HG03354 (cell line): Measurements from ENCODE around the gene CD3D.

Source experiments
- ATAC-seq: cut with Tn5 transposase; IDR thresholded peaks from one replicate; pipeline ENCODE4 v1.9.1; 2021; ENCODE audit warnings: mild to moderate bottlenecking; ENCODE audit not compliant: unreplicated experiment, poor library complexity, severe bottlenecking

CD3D gene

DNA sequence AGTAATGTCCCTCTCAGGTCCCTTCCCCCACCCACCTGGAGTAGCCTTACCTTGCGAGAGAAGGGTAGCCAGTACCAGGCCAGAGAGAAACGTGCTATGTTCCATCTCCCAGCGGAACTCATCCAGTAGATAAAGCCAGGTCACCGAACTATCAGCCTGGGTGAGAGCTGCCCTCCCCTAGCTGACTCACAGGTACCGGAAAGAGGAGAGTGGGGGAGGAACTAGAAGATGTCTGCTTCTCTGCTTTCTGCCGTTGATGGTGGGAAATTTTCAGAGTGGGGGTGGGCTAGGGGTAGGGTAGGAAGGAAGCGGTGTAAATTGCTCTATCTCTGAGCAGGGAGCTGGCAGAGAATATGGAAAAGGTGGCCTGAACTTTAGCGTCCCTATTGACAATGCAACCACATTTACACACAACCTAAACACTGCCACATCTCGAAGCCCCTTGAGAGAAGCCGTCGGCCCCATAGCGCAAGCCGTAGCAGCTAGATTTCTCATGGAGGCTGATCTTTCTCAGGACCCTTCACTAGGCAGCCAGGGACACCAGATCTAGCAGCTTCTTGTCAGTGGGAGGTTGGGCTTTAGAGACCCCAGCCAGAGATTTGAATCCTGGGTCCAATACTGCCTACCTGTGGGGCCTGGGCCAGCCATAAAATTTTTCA is at the start of gene CD3D:
CD3D (minus strand) TSS at position 203 of the 659 bp plus-strand sequence; CDS start at position 105, 98 bp downstream.
- ATAC-seq = no peak

- ATAC-seq = no peak
These were observed 41.2 kb upstream of the CD3D start for GRCh38 chr11:118383657-118384056.

GRCh38 chr11:118382954-118383353 is 40.4 kb upstream of the CD3D start:
- no peak for ATAC-seq

DNA sequence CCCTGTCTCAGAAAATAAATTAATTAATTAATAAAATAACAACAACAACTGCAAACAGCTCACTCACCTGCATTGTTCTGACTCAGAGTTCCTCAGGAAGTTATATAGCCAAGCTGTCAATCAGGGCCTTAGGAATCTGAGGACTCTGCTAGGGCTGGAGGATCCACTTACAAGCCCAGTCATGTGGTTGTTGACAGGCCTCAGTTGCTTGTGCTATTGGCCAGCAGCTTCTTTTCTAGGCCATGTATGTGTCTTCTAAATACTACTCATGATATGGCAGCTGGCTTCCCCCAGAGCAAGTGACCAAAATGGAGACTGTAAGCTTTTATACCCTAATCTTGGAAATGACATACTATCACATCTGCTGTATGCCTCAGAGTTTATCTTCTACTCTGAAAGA is 38.1 kb upstream of the CD3D start:
- ATAC-seq = no peak

DNA sequence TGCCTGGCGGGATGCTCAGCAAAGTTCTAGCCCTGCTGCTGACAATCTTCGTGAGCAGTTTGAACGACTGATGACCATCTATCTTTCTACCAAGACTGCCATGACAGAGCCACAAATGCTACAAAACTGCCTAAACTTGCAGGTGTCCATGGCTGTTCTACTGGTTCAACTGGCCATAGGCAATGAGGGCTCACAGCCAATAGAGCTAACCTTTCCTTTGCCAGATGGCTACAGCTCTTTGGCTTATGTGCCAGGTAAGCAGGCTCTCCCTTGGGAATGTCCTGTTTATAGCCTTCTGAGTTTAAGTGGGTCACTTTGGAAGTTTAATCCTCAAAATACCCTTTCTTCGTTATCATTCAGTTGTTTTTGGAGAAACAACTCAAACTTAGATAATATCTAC is 37.0 kb upstream of the CD3D start:
- no peak for ATAC-seq

DNA sequence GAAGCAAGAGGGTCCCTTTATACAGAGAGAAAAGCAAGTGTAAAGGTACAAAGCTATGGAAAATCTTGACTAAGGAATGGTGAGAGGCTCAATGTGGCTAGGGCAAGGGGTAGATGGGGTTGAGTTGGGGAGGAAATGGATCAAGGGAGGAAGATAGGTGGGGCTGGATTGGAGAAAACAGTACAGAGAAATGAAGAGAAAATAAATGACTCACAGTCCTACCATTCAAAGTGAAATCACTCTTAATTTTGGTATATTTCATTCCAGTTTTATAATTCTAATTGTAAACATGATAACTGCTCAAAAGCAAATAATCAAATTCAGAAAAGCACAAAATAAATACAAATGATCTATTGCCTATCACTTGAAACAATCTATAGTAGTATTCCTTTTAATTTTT is 33.5 kb upstream of the CD3D start:
- ATAC-seq = no peak

GRCh38 chr11:118374729-118375128 is 32.2 kb upstream of the CD3D start:
- ATAC-seq = no peak

GRCh38 chr11:118373871-118374270 is 31.4 kb upstream of the CD3D start:
- ATAC-seq = no peak

DNA sequence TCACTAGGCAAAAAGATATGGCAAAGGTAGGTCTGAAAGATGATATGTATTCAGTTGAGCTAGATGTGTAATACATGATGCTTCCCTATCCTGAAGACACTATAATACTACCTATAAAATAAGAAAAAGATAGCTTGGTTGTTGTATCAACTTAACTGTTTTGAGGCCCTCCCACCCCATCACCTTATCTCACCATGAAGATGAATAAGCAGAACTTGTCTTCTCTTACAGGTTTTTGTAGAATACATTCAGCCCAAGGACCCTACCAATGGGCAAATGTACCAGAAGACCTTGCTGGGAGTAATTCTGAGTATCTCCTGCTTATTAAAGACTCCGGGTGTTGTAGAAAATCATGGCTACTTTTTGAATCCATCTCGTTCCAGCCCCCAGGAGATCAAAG is 30.8 kb upstream of the CD3D start:
- ATAC-seq = no peak

GRCh38 chr11:118370774-118371173 is 28.3 kb upstream of the CD3D start:
- ATAC-seq = no peak

DNA sequence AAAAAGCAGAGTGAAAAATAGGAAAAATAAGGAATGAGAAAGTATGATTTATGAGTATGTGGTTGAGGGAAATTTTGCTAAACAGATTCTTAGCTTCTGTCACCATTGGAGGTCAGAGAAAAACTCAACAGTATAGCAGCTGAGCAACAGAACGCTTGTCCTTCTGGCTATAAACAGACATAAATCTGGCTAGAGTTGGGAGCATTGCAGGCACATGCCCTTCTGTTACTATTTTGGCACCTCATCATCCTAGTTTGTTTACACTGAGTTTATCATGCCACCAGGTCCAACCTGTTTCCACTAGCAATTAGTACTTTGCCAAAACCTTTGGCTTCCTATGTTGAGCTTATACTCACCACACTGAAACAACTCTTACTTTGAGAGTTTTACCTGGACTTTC is 23.8 kb upstream of the CD3D start:
- no peak for ATAC-seq

- no peak for ATAC-seq
These were observed 22.6 kb upstream of the CD3D start for GRCh38 chr11:118364956-118365615.

DNA sequence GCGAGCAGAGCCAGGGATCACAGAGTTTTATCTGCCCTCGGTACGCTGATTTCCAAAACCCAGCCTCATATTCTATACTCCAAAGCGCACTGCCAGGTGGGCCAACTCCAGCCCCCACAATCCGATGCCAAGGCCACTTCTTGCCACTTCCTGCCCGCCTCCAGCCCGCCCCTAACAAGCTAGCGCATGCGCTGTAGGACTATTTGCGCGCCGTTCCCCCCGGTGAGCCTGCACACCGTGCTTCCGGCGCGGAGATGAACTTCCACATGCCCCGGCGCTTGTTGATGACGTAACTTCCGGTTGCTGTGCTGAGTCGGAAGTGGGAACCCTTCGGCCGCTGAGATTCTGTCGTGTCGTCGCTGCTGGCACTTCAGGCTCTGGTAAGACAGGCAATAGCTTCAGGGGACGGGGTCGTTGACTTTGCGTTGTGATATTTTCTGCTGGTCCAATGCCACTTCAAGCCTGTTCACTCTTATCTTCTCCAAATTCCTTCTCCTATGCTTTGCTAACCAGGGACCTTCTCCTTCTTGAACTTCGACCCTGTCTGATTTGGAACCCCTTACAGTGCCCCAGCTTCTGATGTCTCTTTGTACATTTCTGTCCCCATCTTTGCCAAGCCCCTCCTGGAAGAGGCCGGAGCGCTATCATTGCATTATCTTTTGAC is 16.9 kb upstream of the CD3D start, which contains the start of gene UBE4A:
UBE4A (plus strand) TSS at position 306 of the 664 bp plus-strand sequence. CDS start 5,481 bp downstream, outside the sequence.
- ATAC-seq = peak; percentile 95

- ATAC-seq = no peak
These were observed 15.6 kb upstream of the CD3D start for GRCh38 chr11:118358071-118358470.

GRCh38 chr11:118353084-118353710 is 10.7 kb upstream of the CD3D start:
- ATAC-seq = no peak

DNA sequence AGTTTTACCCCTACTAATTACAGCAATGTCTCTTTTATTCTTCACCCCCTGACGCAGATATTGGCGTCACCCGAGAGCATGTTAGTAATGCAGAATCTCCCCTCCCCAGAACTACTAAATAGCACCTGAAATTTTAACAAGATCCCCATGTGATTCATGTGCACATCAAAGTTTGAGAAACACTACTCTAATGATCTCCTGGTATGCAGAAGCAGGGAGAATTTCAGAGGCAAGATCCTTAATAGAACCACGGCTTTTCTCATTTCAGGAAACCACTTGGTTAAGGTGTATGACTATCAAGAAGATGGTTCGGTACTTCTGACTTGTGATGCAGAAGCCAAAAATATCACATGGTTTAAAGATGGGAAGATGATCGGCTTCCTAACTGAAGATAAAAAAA is 7.0 kb upstream of the CD3D start:
- ATAC-seq = no peak

DNA sequence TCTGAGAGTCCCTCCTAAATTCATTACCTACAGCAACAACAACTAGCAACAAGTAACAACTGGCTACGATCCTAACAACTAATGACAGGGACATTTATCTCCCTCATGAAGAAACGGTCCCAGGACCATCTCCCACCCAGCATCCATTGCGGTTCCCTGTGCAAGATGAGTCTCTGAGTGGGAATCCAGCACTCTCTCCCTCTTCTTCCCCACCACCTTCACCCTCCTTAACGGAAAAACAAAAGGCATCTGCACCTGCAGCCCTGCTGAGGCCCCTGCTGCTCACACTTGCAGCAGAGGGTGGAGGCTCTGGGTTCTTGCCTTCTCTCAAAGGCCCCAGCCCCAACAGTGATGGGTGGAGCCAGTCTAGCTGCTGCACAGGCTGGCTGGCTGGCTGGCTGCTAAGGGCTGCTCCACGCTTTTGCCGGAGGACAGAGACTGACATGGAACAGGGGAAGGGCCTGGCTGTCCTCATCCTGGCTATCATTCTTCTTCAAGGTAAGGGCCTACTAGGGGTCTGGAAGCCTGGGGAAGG is 1.5 kb upstream of the CD3D start, which contains the start of gene CD3G:
CD3G (plus strand) TSS at position 364 of the 535 bp plus-strand sequence; CDS start at position 444, 80 bp downstream.
- ATAC-seq = no peak

DNA sequence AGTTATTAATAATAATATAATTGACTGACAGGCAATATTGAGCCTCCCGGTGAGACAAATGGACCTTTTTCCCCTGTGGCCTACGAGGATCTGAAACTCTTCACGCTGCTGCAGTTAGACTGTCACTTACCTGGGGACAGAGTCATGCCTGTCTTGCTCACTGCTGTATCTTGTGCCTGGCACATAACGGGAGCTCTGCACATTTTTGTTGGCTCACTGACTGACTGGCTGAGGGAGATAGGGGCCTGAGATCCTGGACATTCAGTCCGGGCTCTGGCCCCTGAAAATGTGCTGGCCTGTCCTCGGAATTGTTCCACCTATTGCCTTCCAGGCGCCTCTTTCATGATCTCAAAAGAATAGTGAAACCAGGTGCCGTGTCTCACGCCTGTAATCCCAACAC is 743 bp upstream of the CD3D start:
- no peak for ATAC-seq

DNA sequence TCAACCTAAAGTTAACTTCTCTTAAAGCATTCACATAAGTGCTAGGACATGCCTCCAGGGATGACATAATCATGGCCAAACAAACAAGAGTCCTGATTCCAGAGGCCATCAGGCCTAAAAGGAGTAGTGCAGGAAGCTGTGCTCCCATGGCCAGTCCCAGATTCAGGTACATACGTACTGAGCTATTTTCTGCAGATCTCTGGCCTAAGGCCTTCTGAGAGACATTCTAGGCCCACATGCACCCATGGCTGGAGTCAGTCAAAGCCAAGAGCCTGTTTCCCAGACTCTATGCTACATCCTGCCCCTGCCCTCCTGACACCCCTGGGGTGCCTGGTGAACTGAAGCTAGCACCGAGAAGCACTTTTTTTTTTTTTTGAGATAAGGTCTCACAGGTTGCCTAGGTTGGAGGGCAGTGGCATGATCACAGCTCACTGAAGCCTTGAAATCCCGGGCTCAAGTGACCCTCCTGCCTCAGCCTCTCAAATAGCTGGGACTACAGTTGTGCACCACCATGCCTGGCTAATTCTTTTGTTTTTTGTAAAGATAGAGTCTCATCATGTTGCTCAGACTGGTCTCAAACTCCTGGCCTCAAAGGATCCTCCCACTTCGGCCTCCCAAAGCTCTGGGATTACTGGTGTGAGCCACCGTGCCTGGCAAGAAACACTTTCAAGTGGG is 553 bp downstream of the CD3D start:
- ATAC-seq = no peak

GRCh38 chr11:118341261-118341660 is 1.2 kb downstream of the CD3D start:
- no peak for ATAC-seq
